ENCODE results near the gene NOL4L. TPM values are rescaled to one million over a fixed set of nuclear protein-coding genes. Genes with fewer than 3 reads are reported as not detected.

The NOL4L gene
- polyA plus RNA-seq, 3 donors = 1.1 to 30.9 (median 2.8) TPM

GRCh38 chr20:32559205-32559752, 25.9 kb downstream of the NOL4L start:
- no peak overlapping the region for H2AFZ ChIP-seq (ENCODE audit: insufficient read depth, low read depth, low read length, poor library complexity, severe bottlenecking)
- Mint-ChIP-seq H3K9me3 (peaks cover 0 to 2% (median 0%) of the 10 kb centered on the region in 7 donors), H3K4me3 (no peak overlapping the region), H3K27me3 (ENCODE audit: low read depth in 3 of 3) (peaks cover 1 to 10% (median 6%) of the 10 kb centered on the region in 3 donors), H3K36me3 (peaks cover 0 to 3% of the 10 kb centered on the region in 2 donors), H3K27ac (no peak overlapping the region), H3K4me1 (peaks cover 22% of the 10 kb centered on the region)
- WGBS (ENCODE audit: insufficient coverage) = 95% methylated on average over 6 of the region's 7 CpGs
- no peaks in the 10 kb centered on the region for H3K9me3 ChIP-seq (replicated peaks in 1 of 2; ENCODE audit: control insufficient read depth in 1 of 2, insufficient read depth in 1 of 2, low read length in 2 of 2)
- no peak for TF ChIP-seq CTCF (IDR thresholded peaks at IDR 0.05)
- H3K4me2 ChIP-seq (replicated peaks; ENCODE audit: extremely low read depth, low read length, poor library complexity, severe bottlenecking) = no peak overlapping the region
- no peaks in the 10 kb centered on the region for H3K36me3 ChIP-seq (replicated peaks in 1 of 2; ENCODE audit: control insufficient read depth in 1 of 2, insufficient read depth in 2 of 2, low read length in 2 of 2)
- peaks cover 3 to 18% of the 10 kb centered on the region in 2 donors for H3K4me1 ChIP-seq (ENCODE audit: control insufficient read depth in 1 of 2, insufficient read depth in 2 of 2, low read length in 2 of 2)
- H3K79me2 ChIP-seq (ENCODE audit: insufficient read depth, low read length) = peaks cover 5% of the 10 kb centered on the region
- intact Hi-C loops (cut with micrococcal nuclease) = no loop called here
- H3K27ac ChIP-seq (ENCODE audit: low read depth in 1 of 2, low read length in 2 of 2) = no peak overlapping the region
- no peak overlapping the region for H3K4me3 ChIP-seq (replicated peaks in 1 of 3; ENCODE audit: low read depth in 2 of 3, low read length in 3 of 3)
- peaks cover 8% of the 10 kb centered on the region for H4K20me1 ChIP-seq (ENCODE audit: insufficient read depth, low read length)
- H3K9ac ChIP-seq (ENCODE audit: insufficient read depth, low read length, poor library complexity, severe bottlenecking) = no peak overlapping the region
- no peak for DNase-seq
- no peaks in the 10 kb centered on the region for H3K27me3 ChIP-seq (ENCODE audit: control insufficient read depth in 2 of 2, insufficient read depth in 2 of 2, low read length in 2 of 2)

GRCh38 chr20:32558526-32558925, 26.6 kb downstream of the NOL4L start:
- Histone ChIP-seq H3K36me3 (replicated peaks in 1 of 2; ENCODE audit: control insufficient read depth in 1 of 2, insufficient read depth in 2 of 2, low read length in 2 of 2) (no peaks in the 10 kb centered on the region), H3K4me2 (replicated peaks; ENCODE audit: extremely low read depth, low read length, poor library complexity, severe bottlenecking) (no peak overlapping the region), H2AFZ (ENCODE audit: insufficient read depth, low read depth, low read length, poor library complexity, severe bottlenecking) (no peak overlapping the region), H3K4me1 (ENCODE audit: control insufficient read depth in 1 of 2, insufficient read depth in 2 of 2, low read length in 2 of 2) (peaks cover 3 to 18% of the 10 kb centered on the region in 2 donors), H3K4me3 (replicated peaks in 1 of 3; ENCODE audit: low read depth in 2 of 3, low read length in 3 of 3) (no peak overlapping the region), H3K9me3 (replicated peaks in 1 of 2; ENCODE audit: control insufficient read depth in 1 of 2, insufficient read depth in 1 of 2, low read length in 2 of 2) (no peaks in the 10 kb centered on the region), H3K27me3 (ENCODE audit: control insufficient read depth in 2 of 2, insufficient read depth in 2 of 2, low read length in 2 of 2) (no peaks in the 10 kb centered on the region), H3K9ac (ENCODE audit: insufficient read depth, low read length, poor library complexity, severe bottlenecking) (no peak overlapping the region), H4K20me1 (ENCODE audit: insufficient read depth, low read length) (peaks cover 8% of the 10 kb centered on the region), H3K27ac (ENCODE audit: low read depth in 1 of 2, low read length in 2 of 2) (no peak overlapping the region), H3K79me2 (ENCODE audit: insufficient read depth, low read length) (peaks cover 5% of the 10 kb centered on the region)
- TF ChIP-seq CTCF (IDR thresholded peaks at IDR 0.05) = no peak
- 98% methylated on average over 7 of the region's 13 CpGs for WGBS (ENCODE audit: insufficient coverage)
- Mint-ChIP-seq H3K36me3 (peaks cover 0 to 3% of the 10 kb centered on the region in 2 donors), H3K9me3 (peaks cover 0 to 2% (median 0%) of the 10 kb centered on the region in 7 donors), H3K27ac (no peak overlapping the region), H3K27me3 (ENCODE audit: low read depth in 3 of 3) (peaks cover 1 to 10% (median 6%) of the 10 kb centered on the region in 3 donors), H3K4me1 (peaks cover 28% of the 10 kb centered on the region), H3K4me3 (no peak overlapping the region)
- no peak for DNase-seq
- intact Hi-C loops (cut with micrococcal nuclease) = no loop called here

Data from CD14-positive monocyte (primary cell).